Measurements from ENCODE around the gene MSH5.
"Not testable (repeated sequence)": the region's sequence is repeated elsewhere in the genome, so short reads cannot be mapped to it uniquely, and the experiment has no call there.

MSH5 gene

GRCh38 chr6:31801031-31801927 is 61.5 kb downstream of the MSH5 start:
- DNase-seq (ENCODE audit: low spot score), result not testable (repeated sequence)

- DNase-seq (ENCODE audit: low spot score), result no peak
Measured at GRCh38 chr6:31805939-31806469, 66.2 kb downstream of the MSH5 start.

DNA sequence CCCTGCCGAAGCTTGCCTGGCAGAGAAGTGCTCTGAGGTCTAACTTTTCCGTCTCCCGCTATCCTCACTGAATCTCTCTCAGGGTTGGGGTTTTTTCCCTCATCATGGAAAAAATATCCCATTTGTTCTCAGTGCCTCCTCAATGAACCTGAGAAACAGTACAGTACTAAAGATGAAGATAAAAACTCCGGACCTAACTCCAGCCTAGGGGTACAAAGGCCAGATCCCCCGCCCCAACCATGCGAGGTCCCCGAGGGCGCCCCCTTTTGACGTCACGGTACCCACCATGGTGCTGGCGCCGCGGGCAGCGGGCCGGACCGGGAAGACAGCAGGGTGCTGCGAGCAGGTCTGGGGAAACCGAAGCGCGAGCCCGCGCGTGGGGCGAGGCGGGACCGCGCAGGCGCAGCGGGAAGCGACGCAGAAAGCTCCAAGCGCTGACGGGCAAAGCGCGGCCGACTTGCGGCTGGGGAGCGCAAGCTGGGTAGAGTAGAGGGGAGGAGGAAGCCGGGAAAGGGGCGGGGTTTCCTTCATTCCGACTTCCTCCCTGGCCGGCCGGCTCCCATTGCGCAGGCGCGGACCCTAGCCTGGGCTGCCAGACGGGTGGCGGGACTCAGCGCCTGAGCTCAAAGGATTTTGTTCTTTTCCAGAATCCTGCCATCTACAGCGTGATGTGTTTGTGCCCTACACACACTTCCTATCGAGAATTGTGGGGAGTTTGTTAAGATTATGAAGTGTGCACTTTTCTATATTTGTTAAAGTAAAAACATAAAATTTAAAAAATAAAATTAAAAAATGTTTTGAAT is 66.9 kb downstream of the MSH5 start, which contains the start of gene LSM2:
Gene LSM2, minus strand, starts transcription at position 497 of the 803 bp plus-strand sequence. Its CDS starts 209 bp downstream, at position 288.
- DNase-seq (ENCODE audit: low spot score), result peak; percentile 98

GRCh38 chr6:31808599-31808998 is 68.8 kb downstream of the MSH5 start:
- DNase-seq (ENCODE audit: low spot score), result not testable (repeated sequence)

GRCh38 chr6:31811645-31812044 is 71.8 kb downstream of the MSH5 start:
- DNase-seq (ENCODE audit: low spot score), result no peak

All from cerebellar cortex (tissue), 1 donor.